H1 (cell line): ENCODE data around the gene ITGAE. TPM values are rescaled to one million over a fixed set of nuclear protein-coding genes. Genes with fewer than 3 reads are reported as not detected.

Experiments used
- BCL11A ChIP-seq, 2 experiments: IDR thresholded peaks; one replicate each; pipeline ENCODE4 v1.6.1; 2011; ENCODE audit warnings: low read depth in 2 of 2, low read length in 2 of 2, mild to moderate bottlenecking in 2 of 2
- EZH2 ChIP-seq: fragments of 200-600 bp; sonication (generic); IDR thresholded peaks from 2 replicates; pipeline ENCODE4 v1.7.1; 2012; ENCODE audit warnings: low read depth, mild to moderate bottlenecking, moderate library complexity, low read length, inconsistent platforms; ENCODE audit not compliant: severe bottlenecking
- HDAC2 ChIP-seq, 2 experiments: fragments of 300-600 bp in 1 of 2; sonication (generic) in 1 of 2; IDR thresholded peaks; 2 replicates each; pipeline ENCODE4 v1.6.1; 2011 to 2012; ENCODE audit warnings: low read depth in 2 of 2, low read length in 2 of 2, mild to moderate bottlenecking in 2 of 2, moderate library complexity in 2 of 2, borderline replicate concordance in 1 of 2, inconsistent platforms in 1 of 2
- TBP ChIP-seq: IDR thresholded peaks from 2 replicates; pipeline ENCODE4 v1.6.1; 2011; ENCODE audit warnings: low read depth, low read length, improper control_type of control experiment
- TCF12 ChIP-seq: IDR thresholded peaks from 2 replicates; pipeline ENCODE4 v1.6.1; 2011; ENCODE audit warnings: low read depth, mild to moderate bottlenecking, low read length
- ZNF274 ChIP-seq: IDR thresholded peaks from 2 replicates; pipeline ENCODE4 v1.7.0; 2012; ENCODE audit warnings: low read length, borderline replicate concordance; ENCODE audit errors: extremely low read depth
- polyA plus RNA-seq, 7 experiments: library from polyadenylated mRNA; depleted of rRNA in 3 of 7; stranded (reverse) in 5 of 7; unstranded in 2 of 7; fragments of >200 nt in 5 of 7; fragments of 200-250 nt in 2 of 7; gene quantifications; 1 replicate in 5 of 7; 2 replicates in 1 of 7; 4 replicates in 1 of 7; pipeline versions ENCODE4 v1.2.1 to v1.2.3, GENCODE V29; 2011 to 2013; ENCODE audit warnings: missing spikeins in 2 of 7, mixed read lengths in 2 of 7
- total RNA-seq: library from RNA; stranded (reverse); fragmentation: NEBNext Ultra II Directional; extraction: Animal tissue kit (Norgen Biotek cat#: 25700); gene quantifications from 2 replicates; pipeline ENCODE4 v1.2.1, GENCODE V29; 2021
- TF ChIP-seq, protein P1 (sequence below): IDR thresholded peaks from 2 replicates; pipeline ENCODE4 v1.6.1; 2011; ENCODE audit warnings: low read depth, mild to moderate bottlenecking, low read length; ENCODE audit not compliant: insufficient read depth

Gene ITGAE
- total and polyA plus RNA-seq, 2 of the 8 experiments (the other 6 are each of a cell fraction or from before 2014, with no cell fraction given) = 23.2 to 43.1 TPM

DNA sequence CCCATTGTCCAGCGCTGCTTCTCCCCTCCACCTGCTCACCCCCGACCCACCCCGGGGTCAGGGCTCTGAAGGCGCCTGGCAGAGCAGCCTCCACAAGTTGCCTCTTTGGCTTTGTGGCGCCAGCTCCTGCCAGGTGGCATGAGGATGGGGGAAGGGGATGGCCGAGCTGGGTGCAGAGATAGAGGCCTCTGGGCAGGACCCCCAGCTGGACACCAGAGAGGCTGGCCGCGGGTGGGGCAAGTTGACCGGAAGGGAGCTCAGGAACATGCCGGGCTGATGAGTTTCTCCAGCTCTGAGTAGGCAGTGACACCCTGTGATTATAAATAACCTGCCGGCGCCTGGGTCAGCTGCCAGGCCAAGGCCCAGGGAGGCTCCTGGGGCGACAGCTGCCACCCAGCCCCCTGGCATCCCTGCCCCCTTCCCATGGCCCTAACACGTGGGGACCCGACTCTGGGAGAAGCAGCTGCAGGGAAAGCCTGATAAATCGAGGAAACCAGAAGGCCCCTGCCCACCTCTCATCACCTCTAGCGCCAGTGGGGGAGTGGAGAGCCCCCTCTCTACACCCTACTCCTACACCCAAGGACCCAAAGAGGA lies 105.8 kb downstream of the ITGAE start (continued):
- TF ChIP-seq, protein P1, sequence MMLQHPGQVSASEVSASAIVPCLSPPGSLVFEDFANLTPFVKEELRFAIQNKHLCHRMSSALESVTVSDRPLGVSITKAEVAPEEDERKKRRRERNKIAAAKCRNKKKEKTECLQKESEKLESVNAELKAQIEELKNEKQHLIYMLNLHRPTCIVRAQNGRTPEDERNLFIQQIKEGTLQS = no peak
- TF ChIP-seq BCL11A (IDR thresholded peaks at IDR 0.05; ENCODE audit: low read depth in 2 of 2, low read length in 2 of 2) (no peak), TCF12 (no peak), HDAC2 (IDR thresholded peaks at IDR 0.05; ENCODE audit: borderline replicate concordance in 1 of 2, low read depth in 2 of 2, low read length in 2 of 2) (no peak), EZH2 (no peak), ZNF274 (no peak), TBP (no peak)
- TF ChIP-seq, all 59 proteins: peak for 0
